Effector memory CD4-positive, alpha-beta T cell (primary cell): ENCODE measurements around the gene FBXW11.
A peak's percentile ranks its signal among the peaks of the same experiment; 100 is the strongest.
"Not testable (repeated sequence)": the region's sequence is repeated elsewhere in the genome, so short reads cannot be mapped to it uniquely, and the experiment has no call there.

Experiments
- DNase-seq, 3 donors: peaks; one replicate each; pipeline ENCODE4 v3.0.0-alpha.2; 2020
- H3K27ac ChIP-seq: 2 replicates; pipeline ENCODE4 v1.7.0; 2013; ENCODE audit warnings: mild to moderate bottlenecking, low read length, moderate library complexity; ENCODE audit not compliant: insufficient read depth, poor library complexity, severe bottlenecking
- H3K27me3 ChIP-seq: replicated peaks from 2 replicates; pipeline ENCODE4 v1.7.0; 2013; ENCODE audit warnings: mild to moderate bottlenecking, low read length; ENCODE audit not compliant: insufficient read depth, control insufficient read depth, poor library complexity, severe bottlenecking
- H3K36me3 ChIP-seq: 2 replicates; pipeline ENCODE4 v1.7.0; 2013; ENCODE audit warnings: mild to moderate bottlenecking, low read length, moderate library complexity; ENCODE audit not compliant: control insufficient read depth, insufficient read depth
- H3K4me1 ChIP-seq: 2 replicates; pipeline ENCODE4 v1.7.0; 2013; ENCODE audit warnings: low read length, mild to moderate bottlenecking; ENCODE audit not compliant: control insufficient read depth, insufficient read depth, poor library complexity, severe bottlenecking
- H3K4me3 ChIP-seq: 2 replicates; pipeline ENCODE4 v1.7.0; 2013; ENCODE audit warnings: low read length, low read depth, mild to moderate bottlenecking; ENCODE audit not compliant: insufficient read depth, poor library complexity, severe bottlenecking
- H3K9me3 ChIP-seq: 2 replicates; pipeline ENCODE4 v1.7.0; 2013; ENCODE audit warnings: mild to moderate bottlenecking, low read length, moderate library complexity; ENCODE audit not compliant: control insufficient read depth

FBXW11 gene

DNA sequence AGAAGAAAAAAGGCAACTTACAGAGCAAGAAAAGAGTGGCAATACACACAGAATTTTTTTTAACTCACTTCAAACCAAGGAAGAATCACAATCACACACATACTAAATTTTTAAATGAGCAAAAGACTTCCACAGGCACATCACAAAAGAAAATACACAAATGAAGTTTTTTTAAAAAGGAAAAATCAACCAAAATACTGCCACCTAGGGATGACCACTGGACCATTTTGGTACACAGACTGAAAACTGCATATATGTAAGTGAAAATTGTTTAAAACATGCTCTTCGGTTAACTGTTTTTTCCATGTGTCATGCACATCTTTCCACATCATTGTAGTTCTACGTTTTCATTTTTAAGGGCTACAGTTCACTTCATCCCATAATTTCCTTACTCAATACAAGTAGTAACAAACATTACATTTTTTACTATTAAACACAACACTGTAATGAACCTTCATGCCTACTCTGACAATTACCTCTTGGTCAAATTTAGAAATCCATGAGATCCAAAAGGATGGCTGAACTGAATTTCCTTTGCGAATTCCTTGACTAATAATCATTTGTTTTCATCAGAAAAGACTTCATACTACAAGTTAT lies 79.0 kb downstream of the FBXW11 start:
- Histone ChIP-seq H3K9me3 (no peaks in the 10 kb centered on the region), H3K27ac (no peak overlapping the region), H3K4me3 (no peak overlapping the region), H3K27me3 (no peaks in the 10 kb centered on the region), H3K4me1 (no peaks in the 10 kb centered on the region), H3K36me3 (no peaks in the 10 kb centered on the region)
- no peak for DNase-seq

DNA sequence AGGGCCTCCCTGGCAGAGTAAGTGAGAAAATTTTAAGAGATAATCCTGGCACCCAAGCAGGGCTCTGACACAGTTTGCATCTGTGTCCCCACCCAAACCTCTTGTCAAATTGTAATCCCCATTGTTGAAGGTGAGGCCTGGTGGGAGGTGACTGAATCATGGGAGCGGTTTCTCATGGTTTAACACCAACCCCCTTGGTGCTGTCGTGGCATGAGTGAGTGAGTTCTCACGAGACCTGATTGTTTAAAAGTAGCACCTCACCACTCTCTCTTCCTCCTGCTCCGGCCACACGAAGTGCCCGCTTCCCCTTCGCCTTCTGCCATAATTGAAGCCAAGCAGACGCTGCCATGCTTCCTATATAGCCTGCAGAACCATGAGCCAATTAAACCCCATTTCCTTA lies 80.1 kb downstream of the FBXW11 start:
- Histone ChIP-seq H3K9me3 (no peaks in the 10 kb centered on the region), H3K4me3 (no peak overlapping the region), H3K27me3 (no peaks in the 10 kb centered on the region), H3K36me3 (no peaks in the 10 kb centered on the region), H3K27ac (no peak overlapping the region), H3K4me1 (no peaks in the 10 kb centered on the region)
- no peak for DNase-seq

DNA sequence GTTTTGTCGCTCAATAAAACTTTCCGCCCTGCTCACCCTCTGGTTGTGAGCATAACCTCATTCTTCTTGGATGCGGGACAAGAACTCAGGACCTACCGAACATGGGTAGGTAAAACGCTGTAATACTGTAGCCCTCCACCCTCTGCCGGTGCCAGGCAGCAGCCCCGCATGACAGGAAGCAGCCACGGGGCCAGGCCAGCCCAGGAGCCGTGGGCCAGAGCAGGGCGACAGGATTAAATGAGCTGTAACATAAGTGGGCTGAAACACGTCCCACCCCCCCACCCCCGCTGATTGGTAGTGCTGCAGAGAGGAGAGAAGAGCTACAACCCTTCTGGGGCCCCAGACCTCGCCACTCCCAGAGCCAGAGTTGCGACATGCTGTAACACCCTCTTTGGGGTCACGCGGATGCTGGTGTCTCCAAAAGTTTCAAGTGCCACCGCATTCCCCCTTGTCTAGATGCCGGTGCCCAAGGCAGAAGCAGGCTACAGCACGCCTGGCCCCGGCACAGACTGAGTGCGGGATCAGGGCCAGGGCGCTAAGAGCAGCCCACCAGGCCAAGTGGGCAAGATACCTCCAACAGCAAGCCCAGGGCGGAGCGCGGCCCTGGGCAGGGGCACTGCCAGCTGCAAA lies 81.8 kb downstream of the FBXW11 start:
- H3K27ac ChIP-seq, result no peak overlapping the region
- no peaks in the 10 kb centered on the region for H3K36me3 ChIP-seq
- no peaks in the 10 kb centered on the region for H3K27me3 ChIP-seq
- H3K4me1 ChIP-seq, result no peaks in the 10 kb centered on the region
- H3K4me3 ChIP-seq, result no peak overlapping the region
- H3K9me3 ChIP-seq, result no peaks in the 10 kb centered on the region
- no peak for DNase-seq

DNA sequence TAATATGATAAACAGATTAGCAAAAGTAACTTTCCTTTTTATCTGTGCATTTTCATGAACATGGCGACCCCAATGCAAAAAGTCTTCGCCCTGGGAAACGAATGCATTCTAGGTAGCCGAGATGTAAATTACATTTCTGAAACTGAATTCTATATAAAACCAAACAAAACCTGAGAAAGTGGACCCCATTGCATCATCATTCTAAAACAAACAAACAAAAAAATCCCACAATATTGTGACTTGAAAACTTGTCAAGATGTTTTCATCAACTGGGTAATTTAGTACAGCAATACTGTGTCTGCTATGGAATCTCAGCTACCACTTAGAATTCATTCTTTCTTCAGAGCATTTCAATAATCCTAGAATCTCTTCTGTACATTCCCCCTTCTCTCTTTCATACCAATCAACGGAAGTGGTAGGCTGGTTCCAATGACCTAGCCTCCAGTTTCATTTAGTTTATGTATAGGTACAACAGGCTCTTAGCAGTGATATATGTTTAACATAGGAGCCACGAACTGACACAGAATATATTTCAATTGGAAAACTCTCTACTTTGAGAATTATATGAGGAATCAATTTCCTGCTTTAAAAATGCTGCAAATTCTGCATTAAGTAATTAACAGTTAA lies 85.6 kb downstream of the FBXW11 start:
- no peak overlapping the region for H3K27ac ChIP-seq
- no peaks in the 10 kb centered on the region for H3K4me1 ChIP-seq
- no peak overlapping the region for H3K4me3 ChIP-seq
- H3K36me3 ChIP-seq, result no peaks in the 10 kb centered on the region
- no peak for DNase-seq
- H3K27me3 ChIP-seq, result no peaks in the 10 kb centered on the region
- no peaks in the 10 kb centered on the region for H3K9me3 ChIP-seq

DNA sequence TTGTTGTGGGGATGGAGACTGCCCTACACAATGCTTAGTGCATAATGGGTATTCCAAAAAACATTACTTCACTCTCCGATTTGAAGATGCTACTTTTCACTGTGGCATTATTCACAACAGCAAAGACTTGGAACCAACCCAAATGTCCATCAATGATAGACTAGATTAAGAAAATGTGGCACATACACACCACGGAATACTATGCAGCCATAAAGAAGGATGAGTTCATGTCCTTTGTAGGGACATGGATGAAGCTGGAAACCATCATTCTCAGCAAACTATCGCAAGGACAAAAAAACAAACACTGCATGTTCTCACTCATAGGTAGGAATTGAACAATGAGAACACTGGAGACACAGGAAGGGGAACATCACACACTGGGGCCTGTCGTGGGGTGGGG lies 90.7 kb downstream of the FBXW11 start:
- not testable (repeated sequence) for H3K9me3 ChIP-seq, H3K4me3 ChIP-seq, H3K27ac ChIP-seq, H3K27me3 ChIP-seq, H3K36me3 ChIP-seq, H3K4me1 ChIP-seq, DNase-seq

DNA sequence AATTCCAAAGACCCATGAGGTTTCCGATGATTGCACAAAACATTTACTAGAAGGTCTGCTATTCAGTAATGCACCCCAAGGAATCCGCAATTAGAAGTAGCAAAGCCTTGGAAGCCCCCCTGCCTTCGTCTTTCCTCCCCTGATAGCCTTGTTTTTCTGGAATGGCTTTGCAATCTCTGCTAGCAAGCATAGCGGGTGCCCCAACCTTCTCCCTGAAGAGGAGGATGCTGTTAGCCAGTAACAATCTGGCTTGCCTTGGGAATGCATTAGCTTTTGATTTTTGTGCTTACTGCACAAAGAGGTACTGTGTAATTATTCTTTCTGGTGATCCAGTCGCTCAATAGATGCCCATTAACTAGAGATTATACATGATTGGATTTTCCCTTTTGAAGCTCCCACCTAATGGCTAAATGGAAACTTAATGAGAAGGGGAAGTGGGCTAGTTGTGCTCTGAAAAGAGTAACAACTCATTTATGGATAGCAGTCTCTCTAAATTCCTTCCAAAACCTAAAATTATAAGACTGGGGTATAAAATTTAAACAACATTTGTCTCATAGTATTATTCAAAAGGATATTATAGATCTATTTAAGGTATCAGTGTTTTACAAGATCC lies 91.6 kb downstream of the FBXW11 start:
- Histone ChIP-seq H3K9me3 (no peaks in the 10 kb centered on the region), H3K36me3 (no peaks in the 10 kb centered on the region), H3K27ac (no peak overlapping the region), H3K4me1 (peaks cover 3% of the 10 kb centered on the region), H3K4me3 (no peak overlapping the region), H3K27me3 (no peaks in the 10 kb centered on the region)
- no peak for DNase-seq

DNA sequence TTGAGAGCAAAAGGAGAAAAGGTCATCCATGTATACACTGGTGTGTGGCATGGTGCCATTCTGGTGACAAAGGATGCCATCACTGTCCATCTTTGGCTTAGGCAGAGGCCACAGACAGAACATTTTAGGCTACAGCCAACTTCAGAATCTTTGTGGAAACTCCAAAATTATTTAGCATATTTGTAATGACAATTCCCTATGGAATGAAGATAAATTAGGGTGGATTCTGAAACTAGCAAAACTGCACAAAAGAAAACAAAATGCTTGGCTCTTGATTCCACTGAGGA lies 92.5 kb downstream of the FBXW11 start:
- Histone ChIP-seq H3K27ac (no peak overlapping the region), H3K36me3 (no peaks in the 10 kb centered on the region), H3K4me3 (no peak overlapping the region), H3K4me1 (peaks cover 3% of the 10 kb centered on the region), H3K27me3 (no peaks in the 10 kb centered on the region), H3K9me3 (no peaks in the 10 kb centered on the region)
- DNase-seq, result no peak

DNA sequence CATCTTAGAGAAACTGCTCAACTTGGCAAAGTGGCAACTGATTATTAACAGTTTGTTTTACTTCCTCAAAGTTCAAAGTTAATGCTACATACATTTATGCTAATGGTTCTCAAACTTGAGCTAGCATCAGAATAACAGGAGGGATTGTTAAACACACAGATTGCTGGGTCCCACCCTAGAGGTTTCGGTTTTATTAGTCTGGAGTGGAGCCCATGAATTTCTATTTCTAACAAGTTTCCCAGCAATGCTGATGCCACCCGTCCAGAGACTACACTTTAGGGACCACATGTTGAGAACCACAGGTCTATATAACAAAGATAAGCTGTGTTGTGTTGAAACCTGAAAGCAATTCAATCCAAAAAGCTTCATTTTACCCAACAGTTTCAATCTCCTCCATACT lies 95.3 kb downstream of the FBXW11 start:
- Histone ChIP-seq H3K4me3 (no peak overlapping the region), H3K9me3 (no peaks in the 10 kb centered on the region), H3K4me1 (peaks cover 6% of the 10 kb centered on the region), H3K27ac (no peak overlapping the region), H3K27me3 (no peaks in the 10 kb centered on the region), H3K36me3 (no peaks in the 10 kb centered on the region)
- DNase-seq, result no peak

DNA sequence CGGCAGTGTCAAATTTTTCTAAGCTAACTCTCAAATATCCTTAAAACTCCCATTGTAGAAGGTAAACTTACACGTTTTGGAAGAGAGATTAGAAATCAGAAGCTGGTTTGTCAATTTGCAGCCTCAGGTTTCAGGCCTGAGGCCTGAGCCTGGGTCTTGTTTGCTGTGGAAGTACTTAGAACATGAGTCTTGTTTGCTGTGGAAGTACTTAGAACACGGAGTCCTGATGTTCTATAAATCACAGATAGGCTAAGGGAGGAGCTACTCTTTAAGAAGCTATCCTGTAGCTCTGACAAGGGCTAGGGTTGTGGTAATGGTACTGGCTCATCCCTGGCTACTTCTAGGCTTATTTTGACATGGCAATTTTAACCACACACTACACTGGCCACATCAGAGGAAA lies 97.8 kb downstream of the FBXW11 start:
- DNase-seq, result no peak
- H3K36me3 ChIP-seq, result no peaks in the 10 kb centered on the region
- H3K9me3 ChIP-seq, result no peaks in the 10 kb centered on the region
- no peak overlapping the region for H3K27ac ChIP-seq
- H3K27me3 ChIP-seq, result no peaks in the 10 kb centered on the region
- no peak overlapping the region for H3K4me3 ChIP-seq
- H3K4me1 ChIP-seq, result peaks cover 7% of the 10 kb centered on the region

DNA sequence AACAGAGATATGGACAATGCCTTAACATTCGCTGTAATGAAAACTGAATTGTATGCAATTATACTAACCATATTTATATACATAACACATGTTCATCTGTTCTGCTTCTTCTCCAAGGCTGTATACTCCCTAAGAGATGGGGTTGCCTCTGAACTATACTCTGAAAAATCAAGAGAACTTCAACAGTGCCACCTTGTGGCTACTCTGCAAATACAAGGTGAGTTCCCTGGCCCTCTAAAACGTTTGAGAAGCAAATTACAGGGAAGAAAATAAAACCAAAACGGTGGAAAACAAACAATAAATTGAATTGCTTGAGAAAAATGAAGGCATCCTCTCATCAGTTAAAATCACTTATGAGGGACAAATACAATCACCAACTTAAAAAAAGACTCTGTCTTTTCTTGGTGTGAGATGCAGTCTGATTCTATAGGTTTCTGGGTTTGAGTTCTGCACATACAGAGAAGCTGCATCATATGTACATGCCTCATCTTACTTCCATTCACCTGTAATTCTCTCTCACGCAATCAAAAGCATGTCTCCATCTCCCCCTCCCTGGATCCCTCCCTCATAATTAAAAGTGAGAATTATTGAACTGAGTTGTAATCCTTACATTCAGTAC lies 98.6 kb downstream of the FBXW11 start:
- H3K4me1 ChIP-seq, result peaks cover 4% of the 10 kb centered on the region
- no peak overlapping the region for H3K27ac ChIP-seq
- DNase-seq, result peak in 1 of 3 donors; percentile 24
- H3K4me3 ChIP-seq, result no peak overlapping the region
- H3K9me3 ChIP-seq, result no peaks in the 10 kb centered on the region
- H3K27me3 ChIP-seq, result no peaks in the 10 kb centered on the region
- H3K36me3 ChIP-seq, result no peaks in the 10 kb centered on the region
